HTR-8/SVneo (cell line): Measurements from ENCODE around the gene ZNF438.

Experiments
- DNase-seq: peaks from one replicate; pipeline ENCODE4 v3.0.0; 2011; ENCODE audit warnings: low spot score, mixed read lengths; ENCODE audit not compliant: insufficient read length
- FAIRE-seq: peaks from 2 replicates; lab custom pipeline; 2011; peaks lifted over from hg19 to GRCh38; lab: Jason Lieb, UNC

Gene ZNF438

DNA sequence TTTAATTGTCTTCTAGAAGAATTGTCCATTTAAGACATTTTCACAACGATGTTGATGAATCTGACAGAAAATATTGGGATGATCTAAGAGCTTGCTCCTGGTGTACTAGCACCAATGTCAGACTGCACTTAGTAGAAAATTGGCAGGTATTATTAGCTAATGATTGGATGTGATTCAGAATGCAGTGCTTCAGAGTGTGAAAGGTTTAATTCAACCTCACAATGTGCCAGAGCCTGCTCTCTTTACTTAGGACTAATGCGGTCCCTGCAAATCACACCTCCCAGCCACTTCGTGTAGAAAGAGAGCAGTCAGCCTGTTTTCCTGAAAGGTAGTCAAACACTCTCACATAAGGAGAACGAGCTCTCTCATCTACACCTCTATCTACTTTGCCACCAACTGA, 197.5 kb downstream of the ZNF438 start:
- no peak for DNase-seq
- no peak for FAIRE-seq

- FAIRE-seq (no peak), DNase-seq (no peak)
These were observed 198.1 kb downstream of the ZNF438 start for GRCh38 chr10:30833628-30833970.

GRCh38 chr10:30832749-30833627, 198.7 kb downstream of the ZNF438 start:
- FAIRE-seq = no peak

GRCh38 chr10:30832001-30832748, 199.5 kb downstream of the ZNF438 start:
- DNase-seq = no peak

More at GRCh38 chr10:30832749-30833627, 198.7 kb downstream of the ZNF438 start:
- DNase-seq = no peak

DNA sequence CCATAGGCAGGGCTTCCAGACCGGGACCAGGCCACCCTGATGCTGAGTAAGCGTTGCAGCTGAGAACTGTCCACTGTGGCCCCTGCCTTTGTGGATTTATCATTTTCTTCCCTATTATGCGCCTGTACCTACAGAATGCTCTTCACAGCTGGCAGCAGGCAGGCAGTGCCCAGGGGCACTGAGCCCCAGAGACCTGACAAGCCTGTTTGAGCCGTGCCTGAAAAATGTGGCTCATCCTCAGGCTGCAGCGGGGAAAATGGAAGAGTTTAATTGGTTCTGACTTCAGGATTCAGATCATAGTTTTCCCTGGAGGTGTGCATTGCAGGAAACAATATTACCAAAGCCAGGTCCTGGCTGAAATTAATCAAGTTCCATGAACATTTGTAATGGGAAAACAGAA, 200.2 kb downstream of the ZNF438 start:
- FAIRE-seq = no peak
- no peak for DNase-seq

More at GRCh38 chr10:30832001-30832748, 199.5 kb downstream of the ZNF438 start:
- FAIRE-seq = no peak

GRCh38 chr10:30830315-30831230, 201.1 kb downstream of the ZNF438 start:
- no peak for FAIRE-seq
- DNase-seq = no peak

DNA sequence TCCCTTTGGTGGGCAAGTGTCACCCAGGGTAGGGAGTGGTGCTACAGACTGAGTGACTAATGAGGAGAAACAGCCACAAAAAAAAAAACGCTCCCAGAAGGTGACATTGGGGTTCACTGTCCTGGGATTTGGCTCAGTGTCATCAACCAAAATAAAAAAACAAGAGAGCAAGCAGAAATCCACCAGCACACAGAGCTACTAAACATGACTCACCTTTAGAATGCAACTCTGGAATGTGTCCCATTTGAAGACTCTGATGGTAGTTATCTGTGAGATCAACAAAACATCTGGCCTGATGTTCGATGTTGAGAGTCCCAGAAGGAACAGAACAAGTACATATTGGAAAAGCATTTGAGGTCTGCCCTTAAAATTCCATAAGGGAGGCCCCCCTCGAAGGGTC, 201.8 kb downstream of the ZNF438 start:
- FAIRE-seq (no peak), DNase-seq (no peak)

DNA sequence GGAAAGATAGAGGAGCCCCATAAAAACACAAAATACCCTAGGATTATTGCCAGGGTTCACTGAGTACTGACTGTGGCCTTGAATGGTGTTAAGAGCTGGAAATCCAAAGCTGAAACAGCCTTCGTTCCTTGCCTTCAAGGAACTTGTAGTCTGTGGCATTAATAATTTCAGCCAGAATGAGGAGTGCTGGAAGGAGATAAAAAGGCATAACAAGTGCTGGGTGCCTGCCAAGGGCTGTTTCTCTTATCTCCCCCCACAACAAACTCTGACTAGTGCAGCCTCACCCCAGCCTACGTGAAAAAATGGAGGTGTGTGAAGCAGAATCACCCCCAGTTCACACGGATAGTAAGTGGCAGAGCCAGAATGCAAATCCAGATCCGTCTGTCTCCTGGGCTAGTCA, 203.0 kb downstream of the ZNF438 start:
- FAIRE-seq = no peak
- no peak for DNase-seq

DNA sequence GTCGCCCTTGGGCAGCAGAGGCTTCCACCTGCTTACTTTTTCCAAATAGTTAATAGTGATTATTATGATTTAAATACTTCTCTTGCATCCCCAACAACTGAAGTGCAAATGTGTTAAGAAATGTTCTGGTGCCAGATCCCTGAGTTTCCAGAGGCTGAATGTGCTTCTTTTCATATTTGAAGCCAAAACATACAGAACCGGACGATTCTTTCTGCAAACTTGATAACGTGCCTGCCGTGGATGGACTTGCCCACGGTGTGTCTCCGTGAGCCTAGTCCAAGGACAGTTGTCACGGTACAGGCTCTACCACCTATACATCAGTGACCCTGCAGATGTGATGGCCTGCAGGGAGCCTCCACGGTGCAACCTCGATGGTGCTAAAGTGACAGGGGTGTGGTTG, 203.5 kb downstream of the ZNF438 start:
- DNase-seq (no peak), FAIRE-seq (no peak)

DNA sequence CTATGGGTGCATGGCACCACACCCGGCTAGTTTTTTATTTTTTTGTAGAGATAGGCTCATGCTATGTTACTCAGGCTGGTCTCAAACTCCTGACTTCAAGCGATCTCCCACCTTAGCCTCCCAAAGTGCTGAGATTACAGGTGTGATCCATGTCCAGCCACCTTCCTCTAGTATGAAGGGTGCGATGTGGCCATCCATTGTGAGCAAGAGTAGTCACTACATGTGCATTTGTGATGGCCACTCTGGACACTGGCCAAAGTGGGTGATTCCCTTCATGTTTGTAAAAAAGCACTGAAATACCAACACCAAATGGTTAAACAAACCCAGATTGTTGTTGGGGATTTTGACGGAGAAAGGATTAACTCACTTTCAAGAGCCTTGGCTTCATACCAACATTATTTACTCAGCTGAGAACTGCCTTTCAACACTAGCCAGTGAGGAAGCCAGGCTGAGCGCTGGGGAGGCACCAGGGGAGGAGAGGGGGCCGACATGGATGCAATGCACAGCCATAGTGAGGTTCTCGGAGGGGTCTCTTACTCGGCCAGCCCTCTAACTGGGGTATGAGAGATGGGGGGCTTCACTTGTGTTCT, 204.0 kb downstream of the ZNF438 start:
- no peak for FAIRE-seq

GRCh38 chr10:30826679-30827078, 205.0 kb downstream of the ZNF438 start:
- DNase-seq (no peak), FAIRE-seq (no peak)

More for the DNA sequence above, 204.0 kb downstream of the ZNF438 start:
- DNase-seq = no peak

DNA sequence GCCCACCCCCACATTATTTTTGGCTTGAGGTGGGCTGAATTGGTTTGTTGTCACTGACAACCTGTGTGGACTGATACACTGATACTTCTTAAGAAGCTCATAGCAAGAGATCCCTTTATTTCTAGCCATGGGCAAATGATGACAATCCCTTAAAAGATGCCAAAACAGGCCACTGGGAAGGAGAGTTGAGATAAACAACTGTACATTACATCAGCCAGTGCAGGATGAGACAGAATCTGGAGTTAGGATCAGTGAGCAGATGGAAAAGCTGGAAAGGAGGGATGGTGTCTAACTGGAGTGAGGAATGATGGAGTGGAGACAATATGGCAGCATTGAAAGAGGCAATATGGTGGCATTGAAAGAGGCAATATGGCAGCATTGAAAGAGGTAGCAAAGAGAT, 206.2 kb downstream of the ZNF438 start:
- DNase-seq (no peak), FAIRE-seq (no peak)

DNA sequence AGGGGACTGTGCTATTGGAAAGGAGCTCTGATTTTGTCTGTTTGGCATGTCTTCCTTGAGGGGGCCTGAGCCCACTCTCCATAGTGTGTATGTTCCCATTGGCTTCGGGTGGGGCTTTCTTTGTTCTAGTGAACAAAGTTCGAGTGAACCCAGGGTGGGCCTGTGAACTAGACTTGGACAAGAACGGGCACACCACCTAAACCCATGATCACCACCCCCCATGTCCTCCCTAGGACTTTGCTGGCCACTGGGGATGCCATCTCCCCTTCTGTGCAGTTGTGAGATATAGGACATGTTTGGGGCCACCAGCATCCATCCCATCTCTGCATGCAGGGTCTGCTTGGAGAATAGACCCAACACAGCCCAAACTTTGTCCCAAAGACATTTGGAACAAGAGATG, 206.6 kb downstream of the ZNF438 start:
- DNase-seq = no peak
- no peak for FAIRE-seq

- no peak for FAIRE-seq
- no peak for DNase-seq
These were observed 208.0 kb downstream of the ZNF438 start for GRCh38 chr10:30823651-30824050.

GRCh38 chr10:30822693-30823465, 208.8 kb downstream of the ZNF438 start:
- FAIRE-seq = no peak

DNA sequence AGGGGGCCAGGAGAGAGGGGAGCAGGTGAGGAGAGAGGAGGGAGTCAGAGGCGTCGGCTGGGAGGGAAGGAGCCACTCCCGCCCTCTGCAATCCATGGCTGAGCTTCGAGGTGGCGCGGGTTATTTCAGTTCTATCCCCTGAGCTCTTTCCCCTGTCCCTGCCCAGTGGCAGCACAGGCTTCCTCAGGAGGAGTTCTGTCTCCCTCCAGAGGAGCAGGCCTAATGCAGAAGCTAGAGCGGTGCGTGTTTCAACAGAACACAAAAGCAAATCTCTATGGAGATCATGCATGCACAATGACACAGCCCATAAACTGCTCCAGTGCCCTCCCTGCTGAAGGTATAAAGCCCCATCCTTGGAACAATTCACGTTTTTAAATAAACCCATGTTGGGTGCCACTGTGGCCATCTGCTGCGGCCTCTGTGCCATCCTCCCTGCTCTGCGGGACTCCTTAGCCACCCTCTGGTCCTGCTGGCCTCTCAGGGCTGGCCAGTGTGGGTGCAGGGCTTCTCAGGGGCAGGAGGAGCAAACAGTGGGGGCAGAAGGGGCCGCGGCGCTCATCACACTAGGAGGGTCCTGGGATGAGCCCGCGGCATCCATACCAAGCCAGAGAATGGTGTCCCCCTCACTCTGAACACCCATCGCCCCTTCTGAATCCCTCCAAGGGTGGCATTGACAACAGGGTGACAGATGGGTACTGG, 209.5 kb downstream of the ZNF438 start:
- FAIRE-seq = no peak
- DNase-seq = no peak

More at GRCh38 chr10:30822693-30823465, 208.8 kb downstream of the ZNF438 start:
- no peak for DNase-seq

DNA sequence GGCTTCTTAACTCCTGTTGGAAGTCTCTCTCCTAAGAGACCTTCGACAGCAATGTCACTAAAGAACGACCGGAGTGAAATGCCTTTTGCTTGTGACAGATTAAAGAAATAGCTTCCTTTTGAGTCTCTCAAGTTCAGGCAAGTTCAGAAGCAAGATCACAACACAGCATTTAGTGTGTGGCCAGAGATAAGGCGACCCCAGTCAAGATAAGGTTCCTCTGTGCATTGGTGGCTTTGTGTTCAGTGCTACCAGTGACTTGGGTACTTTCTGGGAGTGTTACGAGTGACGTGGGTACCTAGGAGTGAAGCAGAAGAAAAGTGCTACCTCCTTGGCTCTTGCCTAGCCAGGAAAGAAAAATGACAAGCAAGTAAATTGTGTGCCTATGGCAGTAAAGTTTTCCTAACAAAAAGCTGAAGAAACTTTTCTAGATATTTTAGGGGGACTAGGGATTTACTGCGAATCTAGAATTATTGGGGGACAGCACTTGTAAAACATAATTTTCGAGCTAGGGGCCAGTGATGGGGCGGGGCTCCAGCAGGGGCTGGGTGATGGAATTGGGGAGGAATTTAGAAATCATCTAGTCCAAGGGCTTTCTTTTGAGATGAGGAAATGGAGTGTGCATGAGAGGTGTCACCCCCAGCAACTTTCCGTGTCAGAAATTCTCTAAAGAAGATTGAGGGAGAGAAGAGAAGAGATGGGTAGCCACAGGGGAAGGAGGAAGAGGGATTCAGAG, 210.2 kb downstream of the ZNF438 start:
- FAIRE-seq (no peak), DNase-seq (no peak)
